ENCODE data around the gene AGBL3.

Gene AGBL3

DNA sequence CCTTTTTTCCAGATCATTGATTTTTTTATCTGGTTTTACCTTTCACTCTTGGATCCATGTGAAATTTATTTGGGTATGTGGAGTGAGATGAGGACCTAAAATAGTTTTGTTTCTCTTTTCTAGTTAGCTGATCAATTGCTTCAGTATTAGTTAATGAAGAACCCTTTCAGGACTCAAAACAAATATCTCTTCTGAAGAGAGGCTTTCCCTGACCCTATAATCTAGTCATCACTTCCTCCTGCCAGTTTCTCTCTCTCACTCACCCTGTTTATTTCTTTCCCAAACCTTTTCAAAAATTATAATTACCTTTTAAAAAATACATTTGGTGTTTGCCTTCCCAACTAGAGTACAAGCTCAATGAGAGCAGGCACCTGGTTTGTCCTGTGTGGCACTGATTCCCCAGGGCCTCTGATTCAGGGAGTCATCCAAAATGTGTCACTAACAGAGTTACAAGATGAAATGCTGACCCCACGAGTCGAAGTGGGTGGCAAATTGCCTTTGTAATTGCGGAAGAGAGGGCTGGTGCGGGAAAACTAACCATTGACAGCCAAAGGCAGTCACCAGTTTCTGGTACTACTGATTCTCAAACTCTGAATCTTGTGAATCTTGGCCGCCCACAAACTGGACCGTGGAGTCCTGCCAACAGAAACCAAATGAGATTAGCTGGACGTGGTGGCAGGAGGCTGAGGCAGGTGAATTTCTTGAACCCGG lies 163.9 kb downstream of the AGBL3 start:
- no peak for DNase-seq

- no peak for DNase-seq
These were observed 164.8 kb downstream of the AGBL3 start for GRCh38 chr7:135151132-135151531.

- no peak for DNase-seq
These were observed 165.2 kb downstream of the AGBL3 start for GRCh38 chr7:135151533-135151932.

DNA sequence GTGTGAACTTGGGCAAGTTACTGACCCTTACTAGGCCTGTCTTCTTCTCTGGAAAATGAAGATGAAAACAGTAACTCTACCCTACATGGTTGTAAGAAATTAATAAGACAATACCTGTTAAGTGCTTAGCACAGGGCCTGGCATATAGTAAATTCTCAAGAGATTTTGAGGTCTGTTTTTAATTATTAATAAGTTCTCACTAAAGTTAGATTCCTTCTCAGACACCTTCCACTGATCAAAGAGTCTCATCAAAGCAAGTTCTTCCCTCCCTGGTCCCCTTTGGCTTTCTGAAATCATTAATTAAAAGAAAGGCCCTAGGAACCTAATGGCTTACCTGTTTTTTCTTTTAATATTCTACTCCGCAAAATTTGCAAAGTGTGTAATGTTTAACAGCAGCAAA lies 166.1 kb downstream of the AGBL3 start:
- DNase-seq, result no peak

- DNase-seq, result no peak
These were observed 168.4 kb downstream of the AGBL3 start for GRCh38 chr7:135154734-135155133.

DNA sequence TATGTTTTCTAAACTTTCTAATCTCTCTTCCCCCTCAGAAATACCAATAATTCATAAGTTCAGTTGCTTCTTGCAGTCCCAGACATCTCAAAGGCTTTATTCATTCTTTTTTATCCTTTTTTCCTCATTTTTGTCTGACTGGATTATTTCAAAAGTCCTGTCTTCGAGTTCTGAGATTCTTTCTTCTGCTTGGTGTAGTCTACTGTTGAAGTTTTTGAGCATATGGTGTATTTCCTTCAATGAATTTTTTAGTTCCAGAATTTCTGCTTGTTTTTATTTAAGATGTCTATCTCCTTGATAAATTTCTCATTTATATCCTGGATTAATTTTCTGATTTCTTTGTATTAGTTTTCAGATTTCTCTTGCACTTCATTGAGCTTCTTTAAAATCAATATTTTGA lies 170.0 kb downstream of the AGBL3 start:
- DNase-seq, result no peak

GRCh38 chr7:135158141-135158655 lies 171.9 kb downstream of the AGBL3 start:
- DNase-seq, result no peak

- no peak for DNase-seq
These were observed 172.6 kb downstream of the AGBL3 start for GRCh38 chr7:135158874-135159273.

- no peak for DNase-seq
These were observed 173.2 kb downstream of the AGBL3 start for GRCh38 chr7:135159359-135160085.

DNA sequence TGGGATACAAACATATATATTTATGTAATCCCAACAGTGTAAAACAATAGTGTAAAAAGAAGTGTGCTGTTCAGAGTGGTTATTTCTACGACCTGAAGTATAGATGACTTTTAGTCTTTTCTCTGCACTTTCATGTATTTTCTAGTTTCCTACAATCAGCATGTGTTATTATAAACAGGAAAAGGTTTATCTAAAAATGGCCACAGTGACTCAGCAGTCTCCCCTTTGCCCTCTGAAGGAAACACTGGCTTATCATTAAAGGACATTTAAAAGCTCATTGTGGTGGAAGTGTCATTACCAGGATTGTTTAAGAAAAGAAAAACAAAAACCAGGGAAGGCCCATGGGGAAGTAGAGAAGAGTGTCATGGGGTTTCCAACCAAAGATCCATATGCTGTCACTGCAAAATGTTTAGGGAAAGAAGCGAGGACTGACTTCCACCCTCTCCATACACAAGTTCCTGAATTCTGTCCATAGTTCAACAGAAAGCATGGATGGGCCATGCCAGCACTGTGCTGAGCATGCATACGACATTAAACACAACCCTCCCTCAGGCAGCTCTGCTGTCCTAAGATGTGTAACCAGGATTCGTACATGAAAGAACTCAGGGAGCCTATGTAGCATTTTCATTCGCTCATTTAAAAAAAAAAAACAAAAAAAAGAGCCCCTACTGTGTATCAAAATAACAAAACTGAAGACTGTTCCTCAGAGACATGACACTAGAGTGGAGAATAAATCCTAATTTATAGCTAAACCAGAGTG lies 174.0 kb downstream of the AGBL3 start:
- DNase-seq, result no peak

DNA sequence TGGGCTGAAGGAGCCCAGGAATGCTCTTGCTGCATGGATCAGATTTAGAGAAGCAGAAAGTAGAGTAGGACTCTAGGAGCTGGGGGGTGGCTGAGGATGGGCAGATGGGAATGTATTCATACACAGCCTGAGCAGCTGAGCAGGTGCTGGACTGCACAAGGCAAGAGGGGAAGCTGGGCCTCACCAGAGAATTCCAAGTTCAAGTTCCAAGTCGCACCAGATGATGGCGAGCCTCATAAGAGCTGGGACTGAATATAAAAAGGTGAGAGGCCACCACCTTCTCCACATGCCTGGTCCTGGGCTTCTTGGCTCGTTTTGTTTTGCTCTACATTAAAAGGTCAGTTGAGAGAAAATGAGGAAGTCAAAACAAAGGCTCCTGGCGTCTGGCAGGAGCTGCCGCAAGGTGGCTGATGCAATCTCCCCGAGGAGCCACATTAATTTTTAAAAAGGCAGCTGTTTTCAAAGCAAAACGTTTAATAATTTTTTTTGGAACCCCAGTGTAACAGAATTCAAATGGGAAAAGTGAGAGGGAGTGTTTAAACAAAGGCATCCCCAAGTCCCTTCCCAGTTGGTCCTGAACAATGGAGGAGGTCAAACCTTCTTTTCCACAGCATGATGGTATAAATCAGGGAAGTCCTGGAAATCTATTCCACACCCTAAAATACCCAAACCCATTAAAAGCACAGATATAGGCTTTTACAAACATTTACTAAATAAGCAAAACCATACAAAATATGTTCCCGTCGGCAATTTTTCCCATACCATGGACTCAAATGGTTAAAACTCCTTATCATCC lies 174.7 kb downstream of the AGBL3 start:
- no peak for DNase-seq

GRCh38 chr7:135161669-135162068 lies 175.4 kb downstream of the AGBL3 start:
- DNase-seq, result no peak

DNA sequence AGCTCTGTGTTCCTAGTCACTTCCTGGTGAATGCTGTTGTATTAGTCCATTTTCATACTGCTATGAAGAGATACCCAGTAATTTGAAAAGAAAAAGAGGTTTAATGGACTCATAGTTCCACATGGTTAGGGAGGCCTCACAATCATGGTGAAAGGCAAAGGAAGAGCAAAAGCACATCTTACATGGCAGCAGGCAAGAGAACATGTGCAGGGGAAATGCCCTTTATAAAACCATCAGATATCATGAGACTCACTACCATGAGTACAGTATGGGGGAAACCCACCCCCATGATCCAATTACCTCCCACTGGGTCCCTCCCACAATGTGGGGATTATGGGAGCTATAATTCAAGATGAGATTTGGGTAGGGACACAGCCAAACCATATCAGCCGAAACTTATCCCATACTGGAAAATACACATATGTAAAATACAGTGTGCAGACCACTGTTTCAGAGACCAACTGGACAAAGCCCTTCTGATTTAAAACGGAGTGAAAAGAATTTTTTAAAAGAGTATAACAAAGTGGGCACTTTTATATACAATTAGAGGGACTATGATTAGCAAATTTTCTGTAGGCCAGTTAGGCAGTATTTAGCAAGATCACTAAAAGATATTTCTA lies 176.2 kb downstream of the AGBL3 start:
- no peak for DNase-seq

DNA sequence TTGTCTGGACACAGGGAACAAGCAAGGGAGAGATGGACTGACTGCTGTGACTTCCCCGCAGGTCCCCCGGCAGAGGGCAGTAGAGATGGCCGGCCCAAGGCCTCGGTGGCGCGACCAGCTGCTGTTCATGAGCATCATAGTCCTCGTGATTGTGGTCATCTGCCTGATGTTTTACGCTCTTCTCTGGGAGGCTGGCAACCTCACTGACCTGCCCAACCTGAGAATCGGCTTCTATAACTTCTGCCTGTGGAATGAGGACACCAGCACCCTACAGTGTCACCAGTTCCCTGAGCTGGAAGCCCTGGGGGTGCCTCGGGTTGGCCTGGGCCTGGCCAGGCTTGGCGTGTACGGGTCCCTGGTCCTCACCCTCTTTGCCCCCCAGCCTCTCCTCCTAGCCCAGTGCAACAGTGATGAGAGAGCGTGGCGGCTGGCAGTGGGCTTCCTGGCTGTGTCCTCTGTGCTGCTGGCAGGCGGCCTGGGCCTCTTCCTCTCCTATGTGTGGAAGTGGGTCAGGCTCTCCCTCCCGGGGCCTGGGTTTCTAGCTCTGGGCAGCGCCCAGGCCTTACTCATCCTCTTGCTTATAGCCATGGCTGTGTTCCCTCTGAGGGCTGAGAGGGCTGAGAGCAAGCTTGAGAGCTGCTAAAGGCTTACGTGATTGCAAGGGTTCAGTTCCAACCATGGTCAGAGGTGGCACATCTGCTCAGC lies 178.2 kb downstream of the AGBL3 start:
- DNase-seq, result no peak

- DNase-seq, result no peak
These were observed 179.6 kb downstream of the AGBL3 start for GRCh38 chr7:135165862-135166261.

- no peak for DNase-seq
These were observed 180.2 kb downstream of the AGBL3 start for GRCh38 chr7:135166338-135166990.

- DNase-seq, result no peak
These were observed 181.1 kb downstream of the AGBL3 start for GRCh38 chr7:135167365-135167917.

GRCh38 chr7:135168001-135168400 lies 181.7 kb downstream of the AGBL3 start:
- peak in 1 of 2 donors; percentile 15 for DNase-seq

- DNase-seq, result no peak
These were observed 182.3 kb downstream of the AGBL3 start for GRCh38 chr7:135168489-135169140.
